ENCODE data around the gene ZHX3. TPM values are rescaled to one million over a fixed set of nuclear protein-coding genes. Genes with fewer than 3 reads are reported as not detected.

ZHX3 gene
- total and polyA plus RNA-seq, 9 of the 15 experiments (the other 6 are each of a cell fraction or from before 2014, with no cell fraction given) = 0.80 to 14.6 (median 4.9) TPM

Small RNA genes within 50 kb of the gene (microRNA-seq; reads per million reads assigned to microRNA genes)
- not detected for gene MIR6871 (ENCODE audit: borderline microRNAs expressed)

Small RNA genes within 50 kb of the gene (small RNA-seq; reads per million reads assigned to genes)
- gene AL022394.1 (not detected), gene MIR6871 (not detected), gene RN7SL615P (not detected)

Other genes with a start within 250 kb of the ZHX3 start
- 34.8 and 38.7 TPM in 2 replicates for gene PLCG1, start 180.2 kb downstream of the ZHX3 start, total RNA-seq (2014; rRNA removed)
- gene PLCG1, start 180.2 kb downstream of the ZHX3 start, total RNA-seq (2014; rRNA removed; fragmentation: Illumina TruSeq; extraction: Trizol) = 15.2 and 23.7 TPM in 2 replicates
- gene PLCG1, start 180.2 kb downstream of the ZHX3 start, total RNA-seq (2015; rRNA removed; fragmentation: Illumina TruSeq; extraction: Trizol) = 32.5 and 33.3 TPM in 2 replicates
- gene PLCG1, start 180.2 kb downstream of the ZHX3 start, total RNA-seq (2021) = 48.2 and 67.0 TPM in 2 replicates
- 34.9 and 50.1 TPM in 2 replicates for gene PLCG1, start 180.2 kb downstream of the ZHX3 start, polyA plus RNA-seq (2011; rRNA removed)
- gene PLCG1, start 180.2 kb downstream of the ZHX3 start, polyA plus RNA-seq (2014; fragmentation: Illumina TruSeq; extraction: Trizol) = 44.1 and 44.6 TPM in 2 replicates
- gene PLCG1, start 180.2 kb downstream of the ZHX3 start, polyA plus RNA-seq (2014; fragmentation: Nextera tagmentation; extraction: Ambion mirVana) = 1 to 10 TPM; 1.7 to 2.2 TPM
- 41.4 and 52.9 TPM in 2 replicates for gene PLCG1, start 180.2 kb downstream of the ZHX3 start, polyA plus RNA-seq (2014; rRNA removed)
- gene LPIN3, start 23.1 kb upstream of the ZHX3 start, total RNA-seq (2014; rRNA removed) = 6.0 and 8.8 TPM in 2 replicates
- gene LPIN3, start 23.1 kb upstream of the ZHX3 start, total RNA-seq (2014; rRNA removed; fragmentation: Illumina TruSeq; extraction: Trizol) = 2.3 and 2.4 TPM in 2 replicates
- gene LPIN3, start 23.1 kb upstream of the ZHX3 start, total RNA-seq (2015; rRNA removed; fragmentation: Illumina TruSeq; extraction: Trizol) = 4.6 and 5.9 TPM in 2 replicates
- gene LPIN3, start 23.1 kb upstream of the ZHX3 start, total RNA-seq (2021) = 6.9 and 7.9 TPM in 2 replicates
- gene LPIN3, start 23.1 kb upstream of the ZHX3 start, polyA plus RNA-seq (2011; rRNA removed) = 5.8 and 11.5 TPM in 2 replicates
- gene LPIN3, start 23.1 kb upstream of the ZHX3 start, polyA plus RNA-seq (2014; fragmentation: Illumina TruSeq; extraction: Trizol) = 7.9 and 9.1 TPM in 2 replicates
- gene LPIN3, start 23.1 kb upstream of the ZHX3 start, polyA plus RNA-seq (2014; fragmentation: Nextera tagmentation; extraction: Ambion mirVana) = 1 to 10 TPM; 2.2 to 5.0 TPM
- 10.4 and 12.0 TPM in 2 replicates for gene LPIN3, start 23.1 kb upstream of the ZHX3 start, polyA plus RNA-seq (2014; rRNA removed)
- not detected in 2 replicates for gene EMILIN3, start 49.1 kb upstream of the ZHX3 start, total RNA-seq (2014; rRNA removed)
- not detected in 2 replicates for gene EMILIN3, start 49.1 kb upstream of the ZHX3 start, total RNA-seq (2014; rRNA removed; fragmentation: Illumina TruSeq; extraction: Trizol)
- gene EMILIN3, start 49.1 kb upstream of the ZHX3 start, total RNA-seq (2015; rRNA removed; fragmentation: Illumina TruSeq; extraction: Trizol) = not detected in 2 replicates
- gene EMILIN3, start 49.1 kb upstream of the ZHX3 start, total RNA-seq (2021) = not detected in 2 replicates
- gene EMILIN3, start 49.1 kb upstream of the ZHX3 start, polyA plus RNA-seq (2011; rRNA removed) = not detected in 2 replicates
- not detected in 2 replicates for gene EMILIN3, start 49.1 kb upstream of the ZHX3 start, polyA plus RNA-seq (2014; fragmentation: Illumina TruSeq; extraction: Trizol)
- gene EMILIN3, start 49.1 kb upstream of the ZHX3 start, polyA plus RNA-seq (2014; fragmentation: Nextera tagmentation; extraction: Ambion mirVana) = under 1 TPM in 1 of 2 experiments, not detected in 1; 0.07 TPM
- gene EMILIN3, start 49.1 kb upstream of the ZHX3 start, polyA plus RNA-seq (2014; rRNA removed) = 0.01 TPM in 1 of 2 replicates, not detected in the other